CD14-positive monocyte (primary cell): ENCODE measurements around the gene SLC4A3. TPM values are rescaled to one million over a fixed set of nuclear protein-coding genes. Genes with fewer than 3 reads are reported as not detected.

ENCODE experiments used
- DNase-seq, 3 donors: peaks; one replicate each; pipeline ENCODE4 v3.0.0-alpha.2; 2011 to 2022
- H2AFZ ChIP-seq: 2 replicates; pipeline ENCODE4 v1.6.0; 2012; ENCODE audit warnings: mild to moderate bottlenecking, low read depth, low read length, inconsistent platforms; ENCODE audit not compliant: insufficient read depth, poor library complexity, severe bottlenecking
- H3K27ac ChIP-seq, 2 donors: 1 replicate in 1 of 2; 2 replicates in 1 of 2; pipeline ENCODE4 v1.5.1; 2012 to 2013; ENCODE audit warnings: low read length in 2 of 2, control low read depth in 1 of 2, inconsistent platforms in 1 of 2, low read depth in 1 of 2, mild to moderate bottlenecking in 1 of 2
- H3K27me3 ChIP-seq, 2 donors: one replicate each; pipeline versions ENCODE4 v1.6.0 to v1.6.1; 2011 to 2013; ENCODE audit warnings: low read length in 2 of 2; ENCODE audit not compliant: control insufficient read depth in 2 of 2, insufficient read depth in 2 of 2
- H3K36me3 ChIP-seq, 2 donors: replicated peaks in 1 of 2; 1 replicate in 1 of 2; 2 replicates in 1 of 2; pipeline versions ENCODE4 v1.5.1 to v1.6.1; 2012 to 2013; ENCODE audit warnings: low read length in 2 of 2, control low read depth in 1 of 2, inconsistent platforms in 1 of 2, mild to moderate bottlenecking in 1 of 2; ENCODE audit not compliant: insufficient read depth in 2 of 2, control insufficient read depth in 1 of 2
- H3K4me1 ChIP-seq, 2 donors: 1 replicate in 1 of 2; 2 replicates in 1 of 2; pipeline versions ENCODE4 v1.5.1 to v1.6.1; 2012 to 2013; ENCODE audit warnings: low read length in 2 of 2, control low read depth in 1 of 2, inconsistent platforms in 1 of 2, mild to moderate bottlenecking in 1 of 2, moderate library complexity in 1 of 2; ENCODE audit not compliant: insufficient read depth in 2 of 2, control insufficient read depth in 1 of 2
- H3K4me2 ChIP-seq: replicated peaks from 2 replicates; pipeline ENCODE3; 2012; ENCODE audit warnings: low read length, moderate library complexity, mild to moderate bottlenecking; ENCODE audit not compliant: poor library complexity, severe bottlenecking; ENCODE audit errors: extremely low read depth
- H3K4me3 ChIP-seq, 3 experiments: fragments of 200-600 bp in 1 of 3; sonication (generic) in 1 of 3; replicated peaks in 1 of 3; 1 replicate in 2 of 3; 2 replicates in 1 of 3; pipeline ENCODE4 v1.5.1; 2011 to 2013; ENCODE audit warnings: low read length in 3 of 3, mild to moderate bottlenecking in 3 of 3, control low read depth in 2 of 3, low read depth in 2 of 3, inconsistent platforms in 1 of 3, moderate library complexity in 1 of 3
- H3K79me2 ChIP-seq: 2 replicates; pipeline ENCODE4 v1.6.0; 2012; ENCODE audit warnings: mild to moderate bottlenecking, control low read depth, inconsistent platforms, low read length, moderate library complexity; ENCODE audit not compliant: insufficient read depth
- H3K9ac ChIP-seq: 2 replicates; pipeline ENCODE4 v1.6.0; 2017; ENCODE audit warnings: low read length, mild to moderate bottlenecking; ENCODE audit not compliant: insufficient read depth, poor library complexity, severe bottlenecking
- H3K9me3 ChIP-seq, 2 donors: replicated peaks in 1 of 2; 1 replicate in 1 of 2; 2 replicates in 1 of 2; pipeline versions ENCODE4 v1.5.1 to v1.6.1; 2012 to 2013; ENCODE audit warnings: low read length in 2 of 2, control low read depth in 1 of 2; ENCODE audit not compliant: control insufficient read depth in 1 of 2, insufficient read depth in 1 of 2
- H4K20me1 ChIP-seq: 2 replicates; pipeline ENCODE4 v1.6.0; 2012; ENCODE audit warnings: mild to moderate bottlenecking, low read length, control low read depth, moderate library complexity; ENCODE audit not compliant: insufficient read depth
- H3K27ac Mint-ChIP-seq, 7 donors: one replicate each; pipeline ENCODE4 v1.8.0; 2020; ENCODE audit warnings: mild to moderate bottlenecking in 7 of 7, mixed read lengths in 7 of 7, moderate library complexity in 6 of 7, inconsistent platforms in 2 of 7
- H3K27me3 Mint-ChIP-seq, 3 donors: one replicate each; pipeline ENCODE4 v1.8.0; 2021 to 2022; ENCODE audit warnings: low read depth in 3 of 3, mild to moderate bottlenecking in 3 of 3, mixed read lengths in 3 of 3, moderate library complexity in 3 of 3, inconsistent platforms in 1 of 3
- H3K36me3 Mint-ChIP-seq, 2 donors: one replicate each; pipeline ENCODE4 v1.8.0; 2020; ENCODE audit warnings: mixed read lengths in 2 of 2, inconsistent platforms in 1 of 2, mild to moderate bottlenecking in 1 of 2
- H3K4me1 Mint-ChIP-seq: one replicate; pipeline ENCODE4 v1.8.0; 2020; ENCODE audit warnings: mild to moderate bottlenecking, mixed read lengths
- H3K4me3 Mint-ChIP-seq, 2 donors: one replicate each; pipeline ENCODE4 v1.8.0; 2020; ENCODE audit warnings: mild to moderate bottlenecking in 2 of 2, mixed read lengths in 2 of 2, moderate library complexity in 1 of 2
- H3K9me3 Mint-ChIP-seq, 7 donors: one replicate each; pipeline ENCODE4 v1.8.0; 2020 to 2022; ENCODE audit warnings: mixed read lengths in 7 of 7, mild to moderate bottlenecking in 6 of 7, moderate library complexity in 6 of 7, inconsistent platforms in 2 of 7
- WGBS: methylation state at CpG from one replicate; pipeline ENCODE4 v1.1.5; 2013; ENCODE audit warnings: missing lambda C conversion rate; ENCODE audit not compliant: insufficient coverage; 5-methylcytosine and 5-hydroxymethylcytosine counted together
- intact Hi-C, 2 donors: fragments of 100-400 bp; cut with micrococcal nuclease; formaldehyde crosslinking; loops; one replicate each; pipeline versions ENCODE4 v1.15.0 to v1.15.1; 2023
- polyA plus RNA-seq, 3 donors: library from polyadenylated mRNA; depleted of rRNA in 1 of 3; unstranded in 2 of 3; stranded (reverse) in 1 of 3; fragments of 300-500 nt in 2 of 3; fragments of >200 nt in 1 of 3; fragmentation: Illumina TruSeq in 2 of 3; gene quantifications; 1 replicate in 2 of 3; 2 replicates in 1 of 3; pipeline ENCODE4 v1.2.3, GENCODE V29; 2012 to 2021
- TF ChIP-seq, protein P1 (sequence below): fragments of 200-600 bp; IDR thresholded peaks from one replicate; pipeline ENCODE4 v1.8.0; 2022; ENCODE audit warnings: antibody characterized with exemption, mild to moderate bottlenecking

Gene SLC4A3
- polyA plus RNA-seq, 3 donors: 0.31 TPM; not detected in 2

DNA sequence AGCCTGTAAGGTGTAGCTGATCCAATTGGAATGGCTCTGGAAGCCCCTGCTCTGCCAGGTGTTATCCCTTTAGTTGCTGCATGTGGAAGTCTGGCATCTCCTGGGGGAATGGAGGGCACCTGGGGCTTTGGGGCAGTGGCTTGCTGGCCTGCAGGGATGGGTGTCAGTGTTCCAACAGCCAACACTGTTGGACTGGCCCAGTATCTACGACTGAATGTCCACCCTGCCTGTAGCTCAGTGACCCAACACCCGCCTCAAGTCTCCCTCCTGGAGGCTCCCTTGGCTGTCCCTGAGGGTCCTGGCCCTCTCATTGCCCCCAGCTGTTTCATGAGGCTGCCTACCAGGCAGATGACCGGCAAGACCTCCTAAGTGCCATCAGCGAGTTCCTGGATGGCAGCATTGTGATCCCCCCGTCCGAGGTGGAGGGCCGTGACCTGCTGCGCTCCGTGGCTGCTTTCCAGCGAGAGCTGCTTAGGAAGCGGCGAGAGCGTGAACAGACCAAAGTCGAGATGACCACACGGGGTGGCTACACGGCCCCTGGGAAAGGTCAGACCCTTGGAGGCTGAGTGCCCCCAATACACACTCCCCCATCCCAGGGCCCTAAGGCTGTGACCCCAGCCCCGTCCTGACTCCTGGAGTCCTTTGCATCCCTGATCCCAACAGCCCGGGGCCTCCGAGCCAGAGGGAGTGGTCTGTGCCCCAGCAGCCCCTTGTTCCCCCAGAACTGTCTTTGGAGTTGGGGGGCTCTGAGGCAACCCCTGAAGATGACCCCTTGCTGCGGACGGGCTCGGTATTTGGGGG, 7.7 kb downstream of the SLC4A3 start:
- Mint-ChIP-seq H3K4me3 (no peak overlapping the region), H3K36me3 (no peaks in the 10 kb centered on the region), H3K9me3 (peaks cover 0 to 2% (median 0%) of the 10 kb centered on the region in 7 donors), H3K4me1 (peaks cover 4% of the 10 kb centered on the region), H3K27me3 (peaks cover 2 to 18% (median 9%) of the 10 kb centered on the region in 3 donors), H3K27ac (no peak overlapping the region)
- 92% methylated on average over 17 of the region's 22 CpGs for WGBS
- H3K4me3 ChIP-seq: no peak overlapping the region
- DNase-seq: no peak
- no peak overlapping the region for H3K4me2 ChIP-seq
- no peak overlapping the region for H3K9ac ChIP-seq
- TF ChIP-seq, protein P1, sequence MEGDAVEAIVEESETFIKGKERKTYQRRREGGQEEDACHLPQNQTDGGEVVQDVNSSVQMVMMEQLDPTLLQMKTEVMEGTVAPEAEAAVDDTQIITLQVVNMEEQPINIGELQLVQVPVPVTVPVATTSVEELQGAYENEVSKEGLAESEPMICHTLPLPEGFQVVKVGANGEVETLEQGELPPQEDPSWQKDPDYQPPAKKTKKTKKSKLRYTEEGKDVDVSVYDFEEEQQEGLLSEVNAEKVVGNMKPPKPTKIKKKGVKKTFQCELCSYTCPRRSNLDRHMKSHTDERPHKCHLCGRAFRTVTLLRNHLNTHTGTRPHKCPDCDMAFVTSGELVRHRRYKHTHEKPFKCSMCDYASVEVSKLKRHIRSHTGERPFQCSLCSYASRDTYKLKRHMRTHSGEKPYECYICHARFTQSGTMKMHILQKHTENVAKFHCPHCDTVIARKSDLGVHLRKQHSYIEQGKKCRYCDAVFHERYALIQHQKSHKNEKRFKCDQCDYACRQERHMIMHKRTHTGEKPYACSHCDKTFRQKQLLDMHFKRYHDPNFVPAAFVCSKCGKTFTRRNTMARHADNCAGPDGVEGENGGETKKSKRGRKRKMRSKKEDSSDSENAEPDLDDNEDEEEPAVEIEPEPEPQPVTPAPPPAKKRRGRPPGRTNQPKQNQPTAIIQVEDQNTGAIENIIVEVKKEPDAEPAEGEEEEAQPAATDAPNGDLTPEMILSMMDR: no peak
- no peak overlapping the region for H3K27ac ChIP-seq
- no peaks in the 10 kb centered on the region for H3K36me3 ChIP-seq
- H3K9me3 ChIP-seq: no peaks in the 10 kb centered on the region
- H4K20me1 ChIP-seq: no peaks in the 10 kb centered on the region
- intact Hi-C loops: no loop called here
- peaks cover 0 to 3% of the 10 kb centered on the region in 2 donors for H3K4me1 ChIP-seq
- H2AFZ ChIP-seq: no peak overlapping the region
- no peaks in the 10 kb centered on the region for H3K27me3 ChIP-seq
- no peaks in the 10 kb centered on the region for H3K79me2 ChIP-seq

DNA sequence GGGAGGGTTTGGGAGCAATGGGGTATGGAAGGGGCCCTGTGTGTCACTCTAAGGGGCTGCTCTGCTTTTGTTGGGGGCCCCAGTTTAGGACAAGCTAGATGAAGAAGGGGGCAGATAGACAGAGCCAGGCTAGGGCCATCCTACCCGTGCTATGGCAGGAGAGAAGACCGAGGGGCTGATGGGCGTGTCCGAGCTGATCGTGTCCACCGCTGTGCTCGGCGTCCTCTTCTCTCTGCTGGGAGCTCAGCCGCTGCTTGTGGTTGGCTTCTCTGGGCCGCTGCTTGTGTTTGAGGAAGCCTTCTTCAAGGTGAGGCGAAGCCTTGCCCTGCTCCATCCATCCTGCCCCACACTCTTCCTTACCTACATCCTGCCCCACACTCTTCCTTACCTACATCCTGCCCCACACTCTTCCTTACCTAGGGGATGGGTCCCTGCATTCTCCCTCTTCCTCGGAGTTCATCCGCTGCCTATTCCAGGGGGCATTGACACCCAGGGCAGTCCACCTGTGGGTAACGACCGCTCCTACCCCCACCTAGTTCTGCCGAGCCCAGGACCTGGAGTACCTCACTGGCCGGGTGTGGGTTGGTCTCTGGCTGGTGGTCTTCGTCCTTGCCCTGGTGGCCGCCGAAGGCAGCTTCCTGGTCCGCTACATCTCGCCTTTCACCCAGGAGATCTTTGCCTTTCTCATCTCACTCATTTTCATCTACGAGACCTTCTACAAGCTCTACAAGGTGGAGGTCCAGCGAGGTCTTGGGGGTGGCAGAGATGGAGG, 8.9 kb downstream of the SLC4A3 start:
- peaks cover 2 to 12% (median 11%) of the 10 kb centered on the region in 3 donors for H3K27me3 Mint-ChIP-seq
- Histone ChIP-seq H4K20me1 (no peaks in the 10 kb centered on the region), H3K27me3 (no peaks in the 10 kb centered on the region), H3K4me2 (no peak overlapping the region), H3K9ac (no peak overlapping the region), H3K9me3 (no peaks in the 10 kb centered on the region), H3K4me1 (peaks cover 0 to 3% of the 10 kb centered on the region in 2 donors), H3K36me3 (no peaks in the 10 kb centered on the region), H3K27ac (no peak overlapping the region), H2AFZ (no peak overlapping the region), H3K79me2 (no peaks in the 10 kb centered on the region), H3K4me3 (no peak overlapping the region)
- peaks cover 4% of the 10 kb centered on the region for H3K4me1 Mint-ChIP-seq
- TF ChIP-seq, protein P1: no peak
- H3K36me3 Mint-ChIP-seq: no peaks in the 10 kb centered on the region
- intact Hi-C loops: no loop called here
- WGBS: 92% methylated on average over 2 of the region's 24 CpGs
- H3K27ac Mint-ChIP-seq: no peak overlapping the region
- H3K9me3 Mint-ChIP-seq: peaks cover 0 to 1% (median 0%) of the 10 kb centered on the region in 7 donors
- no peak for DNase-seq
- H3K4me3 Mint-ChIP-seq: no peak overlapping the region
